Stimulated activated CD8-positive, alpha-beta memory T cell treated with anti-CD3 and anti-CD28 coated beads, Interleukin-15, amount 100 ng/mL, for 24 hours (primary cell): ENCODE measurements around the gene ZNF79.

Experiments
- DNase-seq: peaks from one replicate; pipeline ENCODE4 v3.0.0-alpha.2; 2020; ENCODE audit warnings: low read depth

ZNF79 gene

DNA sequence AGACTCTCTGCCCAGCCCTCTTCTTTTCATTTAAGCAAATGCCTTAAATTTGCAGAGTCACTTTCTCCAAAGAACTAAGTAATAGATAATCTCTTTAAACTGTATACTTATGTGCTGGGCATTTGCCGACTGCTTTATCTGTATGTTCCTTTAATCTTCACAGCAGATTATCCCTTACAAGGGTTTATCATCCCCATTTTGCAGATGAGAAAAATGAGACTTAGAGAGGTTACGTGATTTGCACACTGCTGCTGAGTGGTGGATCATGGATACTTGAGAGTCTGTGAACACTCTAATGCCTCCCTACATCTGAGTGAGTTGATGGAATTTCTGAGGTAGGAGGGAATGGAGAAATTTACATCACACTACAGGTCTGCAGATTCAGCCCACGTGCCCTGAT, 4.2 kb downstream of the ZNF79 start:
- no peak for DNase-seq

DNA sequence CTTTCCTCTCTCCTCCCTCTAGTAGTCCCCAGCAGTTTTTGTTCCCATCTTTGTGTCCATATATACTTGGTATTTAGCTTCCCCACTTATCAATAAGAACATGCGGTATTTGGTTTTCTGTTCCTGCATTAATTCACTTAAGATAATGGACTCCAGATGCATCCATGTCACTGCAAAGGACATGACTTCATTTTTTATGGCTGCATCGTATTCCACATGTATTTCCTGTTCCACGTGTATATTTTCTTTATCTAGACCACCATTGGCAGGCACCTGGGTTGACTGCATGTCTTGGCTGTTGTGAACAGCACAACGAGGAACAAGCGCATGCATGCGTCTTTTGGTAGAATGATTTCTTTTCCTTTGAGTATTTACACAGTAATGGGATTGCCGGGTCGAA, 6.2 kb downstream of the ZNF79 start:
- no peak for DNase-seq

GRCh38 chr9:127437497-127438264, 13.5 kb downstream of the ZNF79 start:
- DNase-seq: no peak

GRCh38 chr9:127438394-127438793, 14.2 kb downstream of the ZNF79 start:
- DNase-seq: no peak

DNA sequence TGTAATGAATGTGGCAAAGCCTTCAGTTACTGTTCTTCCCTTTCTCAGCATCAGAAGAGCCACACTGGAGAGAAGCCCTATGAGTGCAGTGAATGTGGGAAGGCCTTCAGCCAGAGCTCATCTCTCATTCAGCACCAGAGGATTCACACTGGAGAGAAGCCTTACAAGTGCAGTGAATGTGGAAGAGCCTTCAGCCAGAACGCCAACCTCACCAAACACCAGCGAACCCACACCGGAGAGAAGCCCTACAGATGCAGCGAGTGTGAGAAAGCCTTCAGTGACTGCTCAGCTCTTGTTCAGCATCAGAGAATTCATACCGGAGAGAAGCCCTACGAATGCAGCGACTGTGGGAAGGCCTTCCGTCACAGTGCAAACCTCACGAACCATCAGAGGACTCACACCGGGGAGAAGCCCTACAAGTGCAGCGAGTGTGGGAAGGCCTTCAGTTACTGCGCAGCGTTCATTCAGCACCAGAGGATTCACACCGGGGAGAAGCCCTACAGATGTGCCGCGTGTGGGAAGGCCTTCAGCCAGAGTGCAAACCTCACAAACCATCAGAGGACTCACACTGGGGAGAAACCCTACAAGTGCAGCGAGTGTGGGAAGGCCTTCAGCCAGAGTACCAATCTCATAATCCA, 20.2 kb downstream of the ZNF79 start:
- DNase-seq: no peak

- no peak for DNase-seq
These were observed 21.0 kb downstream of the ZNF79 start for GRCh38 chr9:127444921-127445850.

GRCh38 chr9:127445851-127446712, 21.9 kb downstream of the ZNF79 start:
- no peak for DNase-seq

DNA sequence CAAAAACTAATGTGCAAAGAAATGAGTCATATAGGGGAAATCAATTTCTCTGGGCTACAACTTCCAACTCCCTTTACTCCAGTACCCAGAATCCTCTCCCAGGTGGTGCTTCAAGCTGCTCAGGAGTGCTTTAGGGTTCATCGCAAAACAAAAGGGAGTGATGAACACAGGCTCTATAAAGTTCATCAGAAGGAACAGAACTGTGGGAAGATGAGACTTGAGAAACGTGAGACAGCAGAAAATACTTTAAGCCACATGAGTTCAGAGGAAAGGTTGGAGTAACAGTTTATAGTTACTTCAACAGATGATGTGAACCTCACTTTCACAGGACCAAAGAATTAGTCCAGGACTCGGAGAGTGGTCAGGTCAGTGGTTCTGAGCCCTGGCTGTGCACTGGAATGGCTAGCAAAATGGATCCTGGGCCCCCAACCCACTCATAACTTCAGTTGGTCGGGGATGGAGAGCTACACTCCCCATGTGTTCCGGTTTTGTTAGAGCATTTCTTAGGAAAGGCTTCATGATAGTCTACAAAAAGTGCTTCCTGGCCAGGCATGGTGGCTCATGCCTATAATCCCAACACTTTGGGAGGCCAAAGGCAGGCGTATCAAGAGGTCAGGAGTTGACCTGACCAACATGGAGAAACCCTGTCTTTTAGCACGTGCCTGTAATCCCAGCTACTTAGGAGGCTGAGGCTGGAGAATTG, 22.7 kb downstream of the ZNF79 start:
- DNase-seq: no peak

DNA sequence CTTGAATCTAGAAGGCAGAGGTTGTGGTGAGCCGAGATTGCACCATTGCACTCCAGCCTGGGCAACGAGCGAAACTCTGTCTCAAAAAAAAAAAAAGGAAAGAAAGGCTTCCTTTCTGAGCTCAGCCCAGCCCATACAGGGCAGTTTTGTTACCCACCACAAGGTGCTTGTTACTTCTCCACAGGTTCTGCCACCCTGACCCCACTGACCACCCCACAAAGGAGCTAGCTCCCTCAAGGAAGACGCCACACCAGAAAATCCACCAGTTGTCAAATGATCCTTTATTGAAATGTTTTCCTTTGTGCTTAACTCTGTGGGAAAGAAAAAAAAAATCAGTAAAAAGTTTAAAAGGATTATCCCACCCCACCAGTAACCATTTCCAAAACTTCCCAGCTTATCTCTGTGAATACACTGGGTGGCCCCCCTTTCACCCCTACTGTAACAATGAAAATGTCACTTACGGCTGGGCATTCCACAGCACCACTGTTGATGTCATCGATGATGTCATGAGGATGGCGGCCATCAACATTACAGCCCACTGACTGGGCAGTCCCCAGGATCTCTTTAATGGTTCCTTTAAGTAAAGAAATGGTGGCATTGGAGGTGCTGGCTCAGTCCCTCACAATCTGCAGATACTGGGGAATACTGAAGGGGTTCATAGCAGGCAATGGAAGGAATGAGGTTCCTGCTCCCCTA, 23.4 kb downstream of the ZNF79 start:
- DNase-seq: no peak

DNA sequence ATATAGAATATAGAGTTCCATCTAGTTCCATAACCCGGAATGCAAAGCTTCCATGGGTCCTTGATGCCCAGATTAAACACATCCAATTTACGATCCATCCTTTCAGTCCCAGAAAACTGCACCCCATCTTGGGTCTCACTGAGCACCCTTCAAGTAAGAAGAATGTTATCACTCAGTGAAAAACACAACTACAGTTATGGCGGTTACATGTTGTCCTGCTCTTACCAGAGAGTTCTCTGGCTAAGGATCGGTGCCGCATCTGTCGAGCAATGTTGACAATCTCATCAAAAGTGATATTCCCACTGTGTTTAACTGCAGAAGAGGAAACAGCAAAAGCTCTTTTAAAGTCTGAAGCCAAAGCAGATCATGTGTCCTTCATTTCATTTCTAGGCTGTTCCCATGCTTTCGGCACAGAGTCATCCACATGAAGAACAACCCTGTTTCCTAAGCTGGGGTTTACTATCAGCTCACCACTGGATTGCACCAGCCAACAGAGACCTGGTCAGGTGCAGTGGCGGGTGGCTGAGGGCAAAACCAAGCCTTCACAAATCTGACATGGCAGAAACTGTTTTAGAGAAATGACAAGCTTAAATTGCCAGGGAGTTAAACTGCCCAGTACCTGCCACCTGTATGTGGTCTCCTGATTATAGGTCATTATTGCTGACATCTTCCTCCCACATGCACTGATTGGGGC, 24.1 kb downstream of the ZNF79 start:
- no peak for DNase-seq

DNA sequence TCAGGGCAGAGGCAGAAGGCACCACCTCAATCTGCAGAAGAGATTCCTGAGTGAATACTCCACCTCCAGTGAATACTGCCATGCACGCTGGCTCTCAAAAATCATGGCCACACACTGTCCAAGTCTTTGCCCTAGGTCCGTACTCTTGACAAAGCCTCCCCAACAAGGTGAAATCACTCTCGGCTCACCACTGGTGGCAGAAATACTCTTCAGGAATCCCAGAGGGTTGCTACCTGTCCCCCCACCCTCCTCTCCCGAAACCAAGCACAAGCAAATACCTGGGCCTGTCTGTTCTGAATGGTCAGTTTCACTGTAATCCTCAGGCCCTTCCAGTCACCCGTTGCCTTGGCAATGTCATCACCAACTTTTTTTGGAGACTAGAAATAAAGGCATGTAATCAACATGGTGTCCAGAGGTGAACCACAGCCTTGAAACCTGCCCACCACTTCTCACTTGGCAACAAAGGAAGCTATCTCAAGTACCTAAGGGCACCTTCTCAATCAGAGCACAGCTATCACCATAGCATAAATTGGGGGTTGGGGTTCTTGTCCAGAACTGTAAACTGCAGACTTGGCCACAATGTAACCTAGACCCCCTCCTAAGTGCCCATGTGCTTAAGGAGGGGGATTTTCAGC, 25.3 kb downstream of the ZNF79 start:
- no peak for DNase-seq

DNA sequence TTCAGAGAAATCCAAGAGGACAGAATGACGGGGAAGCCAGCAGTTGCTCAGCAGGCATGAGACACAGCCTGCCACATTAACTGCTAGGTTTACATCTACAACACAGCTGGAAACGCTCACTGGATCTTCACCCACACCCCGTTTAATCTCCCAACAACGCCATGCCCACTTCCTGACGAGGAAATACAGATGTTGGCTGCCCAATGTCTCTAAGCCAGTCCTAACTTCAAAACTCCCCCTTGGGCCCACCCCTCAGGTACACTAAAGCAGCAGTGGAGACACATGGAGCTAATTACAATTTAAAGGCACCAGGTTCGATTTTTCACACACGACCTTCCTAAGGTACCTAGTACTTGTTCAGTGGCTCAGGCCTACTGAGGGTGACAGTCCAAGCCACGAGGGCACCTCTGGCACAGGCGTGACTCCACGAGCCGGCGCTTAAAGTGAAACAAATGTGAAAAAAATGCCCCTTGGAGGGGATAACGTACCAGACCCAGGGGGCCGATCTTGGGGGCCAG, 26.1 kb downstream of the ZNF79 start:
- DNase-seq: no peak

DNA sequence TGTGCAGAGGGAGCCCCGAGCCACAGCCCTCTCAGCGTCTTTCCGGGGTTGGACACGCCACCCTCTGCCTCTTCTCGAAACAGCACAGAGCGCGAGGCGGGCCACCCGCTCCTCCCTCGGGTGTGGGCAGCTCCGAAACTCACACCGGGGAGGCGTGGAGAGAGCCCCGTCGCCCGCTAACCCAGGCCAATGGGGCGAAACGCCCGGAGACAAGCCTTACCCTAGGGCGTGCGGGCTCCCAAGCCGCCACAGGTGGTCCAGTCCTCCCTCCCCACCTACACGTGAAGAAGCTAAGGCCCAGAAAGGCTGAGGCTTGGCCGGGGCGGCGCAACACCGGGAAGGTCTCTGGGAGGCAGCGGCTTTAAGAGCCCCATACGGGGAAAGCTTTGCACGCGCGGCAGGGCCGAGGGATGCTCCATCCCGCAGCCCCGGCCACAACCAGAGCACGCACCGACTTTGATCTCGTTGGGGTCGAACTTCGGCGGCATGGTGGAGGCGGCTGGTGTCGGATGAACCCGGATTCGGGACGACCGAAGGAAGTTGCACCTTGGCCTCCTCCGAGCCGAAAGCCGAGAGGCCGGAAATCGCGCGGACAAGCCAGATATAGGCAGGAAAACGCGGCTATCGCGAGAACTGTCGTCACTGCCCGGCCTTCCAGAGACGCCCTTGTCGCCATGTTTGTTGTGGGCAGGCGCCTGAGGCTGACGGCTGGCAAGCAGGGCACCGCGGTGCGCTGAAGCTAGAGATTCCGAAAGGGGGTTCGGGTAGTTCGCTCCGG, 26.8 kb downstream of the ZNF79 start, which contains the start of the genes LRSAM1 and RPL12:
Gene LRSAM1 (plus strand): TSS at position 681 of the 778 bp plus-strand sequence. CDS start 3,018 bp downstream, outside the sequence.
Gene RPL12 (minus strand): TSS at position 577 of the 778 bp plus-strand sequence. CDS start 89 bp downstream, at position 488.
- DNase-seq: peak; percentile 99

- DNase-seq: no peak
These were observed 27.4 kb downstream of the ZNF79 start for GRCh38 chr9:127451608-127451857.

- DNase-seq: no peak
These were observed 27.9 kb downstream of the ZNF79 start for GRCh38 chr9:127451858-127452656.

- no peak for DNase-seq
These were observed 28.5 kb downstream of the ZNF79 start for GRCh38 chr9:127452691-127453090.

DNA sequence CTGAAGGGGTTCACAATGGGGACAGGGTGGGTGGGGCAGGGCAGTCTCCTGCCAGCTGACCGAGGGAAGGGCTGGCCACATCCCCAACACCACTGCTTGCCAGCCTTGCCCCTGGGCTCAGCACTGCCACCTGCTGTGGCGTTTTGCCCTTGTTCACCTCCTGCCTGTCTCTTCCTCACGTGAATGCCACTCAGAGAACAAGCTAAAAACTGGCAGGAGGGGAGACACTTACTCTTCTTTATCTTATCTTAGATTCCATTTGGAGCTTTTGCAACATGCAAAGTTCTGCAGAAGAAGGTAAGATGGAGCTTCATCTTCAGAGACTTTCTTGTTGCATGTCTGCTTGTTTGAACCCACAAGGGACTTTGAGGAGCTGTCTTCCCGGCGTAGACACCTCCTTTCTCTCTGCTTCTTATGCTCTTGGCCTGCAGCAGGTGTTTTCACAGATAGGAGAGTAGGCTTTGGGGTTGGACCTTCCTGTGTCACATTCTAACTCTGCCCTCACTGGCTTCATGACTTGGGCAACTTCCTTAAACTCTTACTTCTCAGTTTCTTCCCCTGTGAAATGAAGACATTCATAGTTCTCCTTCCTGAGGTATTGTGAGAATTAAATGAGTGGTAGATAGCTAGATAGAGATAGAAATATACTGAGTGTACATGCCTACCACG, 31.3 kb downstream of the ZNF79 start:
- no peak for DNase-seq
